ENCODE results near the gene ADAM15. TPM values are rescaled to one million over a fixed set of nuclear protein-coding genes. Genes with fewer than 3 reads are reported as not detected.

The ADAM15 gene
- total RNA-seq, 1 donor from 2014 or later = 382 TPM

GRCh38 chr1:155070721-155071569 lies 19.8 kb downstream of the ADAM15 start:
- Mint-ChIP-seq H3K36me3 (ENCODE audit: low read depth, unreplicated experiment) (peaks cover 20% of the 10 kb centered on the region), H3K4me1 (ENCODE audit: unreplicated experiment) (peaks cover 23% of the 10 kb centered on the region), H3K4me3 (ENCODE audit: unreplicated experiment) (peak overlapping the region; percentile 66), H3K9me3 (ENCODE audit: unreplicated experiment) (no peaks in the 10 kb centered on the region), H3K27me3 (ENCODE audit: unreplicated experiment) (peaks cover 10% of the 10 kb centered on the region), H3K27ac (ENCODE audit: unreplicated experiment) (peak overlapping the region; percentile 73)
- DNase-seq (ENCODE audit: low spot score) = peak; percentile 80
- TF ChIP-seq, protein P1, sequence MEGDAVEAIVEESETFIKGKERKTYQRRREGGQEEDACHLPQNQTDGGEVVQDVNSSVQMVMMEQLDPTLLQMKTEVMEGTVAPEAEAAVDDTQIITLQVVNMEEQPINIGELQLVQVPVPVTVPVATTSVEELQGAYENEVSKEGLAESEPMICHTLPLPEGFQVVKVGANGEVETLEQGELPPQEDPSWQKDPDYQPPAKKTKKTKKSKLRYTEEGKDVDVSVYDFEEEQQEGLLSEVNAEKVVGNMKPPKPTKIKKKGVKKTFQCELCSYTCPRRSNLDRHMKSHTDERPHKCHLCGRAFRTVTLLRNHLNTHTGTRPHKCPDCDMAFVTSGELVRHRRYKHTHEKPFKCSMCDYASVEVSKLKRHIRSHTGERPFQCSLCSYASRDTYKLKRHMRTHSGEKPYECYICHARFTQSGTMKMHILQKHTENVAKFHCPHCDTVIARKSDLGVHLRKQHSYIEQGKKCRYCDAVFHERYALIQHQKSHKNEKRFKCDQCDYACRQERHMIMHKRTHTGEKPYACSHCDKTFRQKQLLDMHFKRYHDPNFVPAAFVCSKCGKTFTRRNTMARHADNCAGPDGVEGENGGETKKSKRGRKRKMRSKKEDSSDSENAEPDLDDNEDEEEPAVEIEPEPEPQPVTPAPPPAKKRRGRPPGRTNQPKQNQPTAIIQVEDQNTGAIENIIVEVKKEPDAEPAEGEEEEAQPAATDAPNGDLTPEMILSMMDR (IDR thresholded peaks at IDR 0.05; ENCODE audit: unreplicated experiment) = peak; percentile 68

- TF ChIP-seq, protein P1 (IDR thresholded peaks at IDR 0.05; ENCODE audit: unreplicated experiment) = no peak
- Mint-ChIP-seq H3K27me3 (ENCODE audit: unreplicated experiment) (peaks cover 10% of the 10 kb centered on the region), H3K36me3 (ENCODE audit: low read depth, unreplicated experiment) (peaks cover 14% of the 10 kb centered on the region), H3K4me3 (ENCODE audit: unreplicated experiment) (peak overlapping the region; percentile 66), H3K4me1 (ENCODE audit: unreplicated experiment) (peaks cover 23% of the 10 kb centered on the region), H3K9me3 (ENCODE audit: unreplicated experiment) (no peaks in the 10 kb centered on the region), H3K27ac (ENCODE audit: unreplicated experiment) (peak overlapping the region; percentile 73)
- DNase-seq (ENCODE audit: low spot score) = no peak
These were observed 20.6 kb downstream of the ADAM15 start for GRCh38 chr1:155071701-155072100.

DNA sequence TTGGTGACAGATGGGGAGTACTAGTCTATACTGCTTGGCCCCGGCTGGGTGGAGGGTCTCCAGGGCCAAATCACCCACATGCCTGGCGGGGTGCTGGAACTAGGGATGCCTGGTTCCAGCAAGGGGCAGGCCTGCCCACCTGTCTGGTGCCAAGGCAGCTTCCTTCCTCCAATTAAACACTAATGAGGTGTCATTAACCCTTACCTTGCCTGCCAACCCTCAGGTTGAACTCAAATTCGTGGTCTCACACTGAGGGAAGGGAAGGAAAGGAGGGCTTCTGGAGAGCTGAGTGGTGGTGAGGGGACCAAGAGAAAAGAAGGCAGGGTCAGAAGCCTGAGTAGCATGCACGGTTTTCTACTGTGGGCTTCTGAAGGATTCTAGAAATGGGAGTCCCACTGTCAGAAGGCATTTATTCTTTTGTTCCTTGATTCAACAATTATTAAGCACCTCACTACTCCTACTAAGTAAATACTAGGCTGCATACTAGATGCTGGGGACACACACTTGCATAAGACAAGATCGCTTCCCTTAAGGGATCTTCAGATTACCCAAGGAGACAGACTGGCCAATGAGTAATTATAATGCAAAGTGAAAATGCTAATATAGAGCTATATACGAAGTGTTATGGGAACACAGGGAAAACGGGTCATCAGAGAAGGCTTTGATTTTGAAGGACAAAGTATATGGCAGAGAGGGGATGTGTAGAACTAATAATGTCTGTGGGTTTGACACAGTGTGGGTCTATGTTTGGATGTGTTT lies 21.6 kb downstream of the ADAM15 start:
- peaks cover 14% of the 10 kb centered on the region for H3K36me3 Mint-ChIP-seq (ENCODE audit: low read depth, unreplicated experiment)
- peaks cover 13% of the 10 kb centered on the region for H3K27me3 Mint-ChIP-seq (ENCODE audit: unreplicated experiment)
- H3K27ac Mint-ChIP-seq (ENCODE audit: unreplicated experiment) = peak overlapping the region; percentile 76
- H3K4me1 Mint-ChIP-seq (ENCODE audit: unreplicated experiment) = peaks cover 25% of the 10 kb centered on the region
- peak overlapping the region; percentile 68 for H3K4me3 Mint-ChIP-seq (ENCODE audit: unreplicated experiment)
- TF ChIP-seq, protein P1 (IDR thresholded peaks at IDR 0.05; ENCODE audit: unreplicated experiment) = no peak
- H3K9me3 Mint-ChIP-seq (ENCODE audit: unreplicated experiment) = no peaks in the 10 kb centered on the region
- DNase-seq (ENCODE audit: low spot score) = no peak

- H3K27ac Mint-ChIP-seq (ENCODE audit: unreplicated experiment) = peak overlapping the region; percentile 76
- TF ChIP-seq, protein P1 (IDR thresholded peaks at IDR 0.05; ENCODE audit: unreplicated experiment) = no peak
- peaks cover 14% of the 10 kb centered on the region for H3K27me3 Mint-ChIP-seq (ENCODE audit: unreplicated experiment)
- H3K9me3 Mint-ChIP-seq (ENCODE audit: unreplicated experiment) = no peaks in the 10 kb centered on the region
- no peak for DNase-seq (ENCODE audit: low spot score)
- peaks cover 28% of the 10 kb centered on the region for H3K4me1 Mint-ChIP-seq (ENCODE audit: unreplicated experiment)
- peak overlapping the region; percentile 23 for H3K4me3 Mint-ChIP-seq (ENCODE audit: unreplicated experiment)
- peaks cover 11% of the 10 kb centered on the region for H3K36me3 Mint-ChIP-seq (ENCODE audit: low read depth, unreplicated experiment)
These were observed 22.5 kb downstream of the ADAM15 start for GRCh38 chr1:155073377-155074242.
